Urinary bladder (tissue), 4 donors: ENCODE data around the gene GNB5. TPM values are rescaled to one million over a fixed set of nuclear protein-coding genes. Genes with fewer than 3 reads are reported as not detected.
A peak's percentile ranks its signal among the peaks of the same experiment; 100 is the strongest.
"Not testable (repeated sequence)": the region's sequence is repeated elsewhere in the genome, so short reads cannot be mapped to it uniquely, and the experiment has no call there.

Source experiments
- DNase-seq: peaks from one replicate; pipeline ENCODE4 v3.0.0-alpha.2; 2015; ENCODE audit errors: extremely low spot score
- H3K27ac ChIP-seq: one replicate; pipeline ENCODE4 v1.5.1; 2013; ENCODE audit warnings: low read depth, mild to moderate bottlenecking, moderate library complexity
- H3K36me3 ChIP-seq: one replicate; pipeline ENCODE4 v1.6.1; 2013; ENCODE audit warnings: mild to moderate bottlenecking, moderate library complexity; ENCODE audit not compliant: insufficient read depth
- H3K4me1 ChIP-seq: one replicate; pipeline ENCODE4 v1.6.1; 2013; ENCODE audit warnings: mild to moderate bottlenecking, moderate library complexity; ENCODE audit not compliant: insufficient read depth
- H3K4me3 ChIP-seq: one replicate; pipeline ENCODE4 v1.5.1; 2013; ENCODE audit warnings: low read depth, low read length
- WGBS: extraction: QIAGEN DNeasy Blood & Tissue Kit; methylation state at CpG from one replicate; pipeline ENCODE4 v1.1.7; 2013; 5-methylcytosine and 5-hydroxymethylcytosine counted together
- polyA plus RNA-seq: library from polyadenylated mRNA; stranded (reverse); fragments of 200-250 nt; gene quantifications from one replicate; pipeline ENCODE4 v1.2.3, GENCODE V29; 2013
- total RNA-seq: library from RNA; depleted of rRNA; stranded (reverse); fragments of >200 nt; gene quantifications from one replicate; pipeline ENCODE4 v1.2.3, GENCODE V29; 2014
- donor health status: healthy with polysubstance abuse.
- donor health status: healthy.

The GNB5 gene
- total and polyA plus RNA-seq, 2 donors: 25.5 to 38.8 TPM

DNA sequence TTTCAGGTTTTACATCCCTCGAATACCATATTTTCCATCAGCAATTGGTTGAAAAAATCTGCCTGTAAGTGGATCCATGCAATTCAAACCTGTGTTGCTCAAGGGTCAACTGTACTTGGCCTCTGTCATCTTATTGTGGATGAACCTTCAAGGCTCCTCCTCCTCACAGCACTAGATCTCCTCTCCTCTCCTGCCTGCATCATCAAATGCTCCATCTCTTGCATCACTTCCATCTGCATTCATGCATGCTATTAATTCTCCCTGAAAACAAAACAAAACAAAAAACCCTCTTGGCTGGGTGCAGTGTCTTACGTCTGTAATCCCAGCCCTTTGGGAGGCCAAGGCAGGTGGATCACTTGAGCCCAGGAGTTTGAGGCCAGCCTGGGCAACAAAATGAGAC, 88.7 kb downstream of the GNB5 start:
- H3K27ac ChIP-seq: no peak overlapping the region
- no peak overlapping the region for H3K4me3 ChIP-seq
- DNase-seq: no peak
- no peaks in the 10 kb centered on the region for H3K36me3 ChIP-seq
- 79% methylated on average over 2 of the region's 2 CpGs for WGBS
- H3K4me1 ChIP-seq: no peaks in the 10 kb centered on the region

DNA sequence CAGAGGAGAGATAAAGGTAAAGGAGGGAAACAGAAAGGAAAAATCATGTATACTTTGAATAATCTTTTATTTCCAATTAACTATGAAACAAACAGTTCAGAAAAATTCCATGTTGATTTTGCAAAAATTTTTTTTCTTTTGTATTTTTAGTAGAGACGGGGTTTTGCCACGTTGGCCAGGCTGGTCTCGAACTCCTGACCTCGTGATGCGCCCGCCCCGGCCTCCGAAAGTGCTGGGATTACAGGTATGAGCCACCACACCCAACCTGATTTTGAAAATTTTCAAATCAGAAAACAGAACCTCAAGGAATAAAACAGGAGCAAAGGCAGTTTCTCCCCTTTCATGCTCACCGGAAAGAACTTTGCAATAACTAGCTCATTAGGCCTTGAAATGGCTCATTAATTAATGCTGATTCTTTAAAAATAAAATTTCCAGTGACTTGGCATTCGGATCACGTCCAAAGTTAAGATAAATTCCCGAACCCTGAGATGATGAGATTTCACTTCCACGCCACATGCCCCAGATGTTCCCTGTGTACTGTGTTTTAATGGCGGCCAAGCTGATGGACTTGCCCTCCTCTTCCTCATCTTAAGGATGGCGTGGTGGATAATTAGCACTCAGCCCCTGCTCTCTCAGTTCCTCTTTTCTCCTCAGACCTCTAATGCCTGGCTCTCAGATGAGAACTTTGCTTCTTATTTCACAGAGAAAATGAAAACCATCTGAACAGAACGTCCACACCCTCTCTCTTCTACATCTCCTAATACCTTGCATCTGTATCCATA, 89.5 kb downstream of the GNB5 start:
- no peak for DNase-seq
- no peaks in the 10 kb centered on the region for H3K4me1 ChIP-seq
- H3K36me3 ChIP-seq: no peaks in the 10 kb centered on the region
- H3K27ac ChIP-seq: no peak overlapping the region
- 96% methylated on average over 16 of the region's 16 CpGs for WGBS
- no peak overlapping the region for H3K4me3 ChIP-seq

DNA sequence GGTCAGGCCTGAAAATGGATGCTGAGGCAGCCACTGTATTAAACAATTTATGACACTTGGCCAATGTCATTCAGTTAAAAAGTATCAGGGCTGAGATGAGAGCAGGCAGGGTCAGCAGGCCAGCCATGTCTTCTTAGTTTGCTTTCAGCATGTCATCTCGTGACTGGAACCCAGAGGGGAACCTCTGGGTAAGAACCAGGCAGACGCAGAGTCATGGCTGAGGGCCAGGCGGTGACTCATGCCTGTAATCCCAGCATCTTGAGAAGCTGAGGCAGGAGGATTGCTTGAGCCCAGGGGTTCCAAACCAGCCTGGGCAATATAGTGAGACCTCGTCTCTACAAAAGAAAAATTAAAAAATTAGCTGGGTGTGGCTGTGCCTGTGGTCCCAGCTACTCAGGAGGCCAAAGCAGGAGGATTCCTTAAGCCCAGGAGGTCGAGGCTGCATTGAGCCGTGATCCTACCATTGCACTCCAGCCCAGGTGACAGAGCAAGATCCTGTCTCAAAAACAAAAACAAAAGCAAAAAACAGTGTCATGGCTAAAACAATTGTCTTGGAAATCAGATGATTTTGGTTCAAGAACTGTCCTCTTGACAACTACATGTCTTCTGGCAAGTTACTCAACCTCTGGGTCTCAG, 90.3 kb downstream of the GNB5 start:
- Histone ChIP-seq H3K36me3 (no peaks in the 10 kb centered on the region), H3K4me1 (no peaks in the 10 kb centered on the region), H3K27ac (no peak overlapping the region), H3K4me3 (no peak overlapping the region)
- DNase-seq: no peak
- WGBS: 57% methylated on average over 6 of the region's 6 CpGs

DNA sequence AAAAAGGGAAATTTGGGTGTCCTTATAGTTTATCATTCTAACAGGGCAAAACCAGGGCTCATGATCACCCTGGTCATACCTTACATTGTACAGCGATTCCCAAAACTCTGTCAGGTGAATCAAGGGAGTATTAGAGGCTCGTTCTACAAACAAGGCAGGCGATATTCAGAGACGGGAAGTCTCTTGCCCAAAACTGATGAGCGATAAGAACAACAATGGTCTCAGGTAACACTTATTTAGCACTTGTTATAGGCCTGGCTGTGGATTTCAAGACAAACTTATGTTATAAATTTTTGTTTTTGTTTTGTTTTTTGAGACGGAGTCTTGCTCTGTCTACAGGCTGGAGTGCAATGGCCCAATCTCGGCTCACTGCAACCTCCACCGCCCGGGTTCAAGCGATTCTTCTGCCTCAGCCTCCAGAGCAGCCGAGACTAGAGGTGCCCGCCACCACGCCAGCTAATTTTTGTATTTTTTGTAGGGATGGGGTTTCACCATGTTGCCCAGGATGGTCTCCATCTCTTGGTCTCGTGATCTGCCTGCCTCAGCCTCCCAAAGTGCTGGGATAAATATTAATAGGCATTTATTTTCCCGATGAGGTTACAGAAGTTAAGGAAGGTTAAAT, 91.4 kb downstream of the GNB5 start:
- no peak overlapping the region for H3K4me3 ChIP-seq
- peaks cover 2% of the 10 kb centered on the region for H3K4me1 ChIP-seq
- H3K27ac ChIP-seq: no peak overlapping the region
- DNase-seq: no peak
- H3K36me3 ChIP-seq: no peaks in the 10 kb centered on the region
- 96% methylated on average over 15 of the region's 15 CpGs for WGBS

DNA sequence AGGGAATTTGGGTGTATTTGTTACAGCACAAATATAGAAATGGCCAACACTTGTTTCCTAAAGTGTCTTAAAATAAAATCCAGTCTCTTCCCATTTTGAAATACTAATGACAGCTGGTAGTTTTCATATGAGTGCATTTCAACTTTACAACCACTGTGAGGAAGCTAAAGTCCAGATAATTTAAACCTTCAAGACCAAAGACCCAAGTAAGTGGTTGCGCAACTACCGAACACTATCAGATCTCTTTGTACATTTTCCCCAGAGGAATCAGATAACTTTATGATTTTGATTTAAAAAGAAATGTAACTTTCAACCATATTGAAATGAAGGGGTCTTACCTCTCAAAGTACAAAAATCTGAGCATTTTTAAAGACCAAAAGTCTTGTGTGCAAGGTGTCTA, 92.9 kb downstream of the GNB5 start:
- Histone ChIP-seq H3K36me3 (no peaks in the 10 kb centered on the region), H3K4me3 (no peak overlapping the region), H3K4me1 (peaks cover 5% of the 10 kb centered on the region), H3K27ac (no peak overlapping the region)
- no peak for DNase-seq
- 68% methylated on average over 2 of the region's 2 CpGs for WGBS

DNA sequence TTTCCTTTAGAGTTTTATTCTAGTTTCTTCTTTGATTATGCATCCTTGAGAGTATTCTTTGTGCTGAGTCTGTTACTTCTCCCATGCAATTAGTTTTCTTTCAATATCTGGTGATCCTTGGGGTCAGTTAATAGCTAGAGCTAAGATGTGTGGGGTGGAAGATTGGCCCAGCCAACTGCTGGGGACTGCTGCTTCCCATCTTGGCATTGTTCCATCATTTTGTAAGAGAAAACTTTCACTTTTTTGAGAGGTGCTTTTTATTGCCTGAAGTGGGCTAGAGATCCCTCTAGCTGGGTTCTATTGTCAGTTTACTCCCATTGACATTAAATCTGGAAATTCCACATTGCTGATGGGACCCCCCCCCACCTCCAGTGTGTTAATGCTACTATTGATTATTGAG, 94.0 kb downstream of the GNB5 start:
- H3K4me1 ChIP-seq: peaks cover 5% of the 10 kb centered on the region
- no peaks in the 10 kb centered on the region for H3K36me3 ChIP-seq
- H3K4me3 ChIP-seq: no peak overlapping the region
- H3K27ac ChIP-seq: no peak overlapping the region
- DNase-seq: no peak

DNA sequence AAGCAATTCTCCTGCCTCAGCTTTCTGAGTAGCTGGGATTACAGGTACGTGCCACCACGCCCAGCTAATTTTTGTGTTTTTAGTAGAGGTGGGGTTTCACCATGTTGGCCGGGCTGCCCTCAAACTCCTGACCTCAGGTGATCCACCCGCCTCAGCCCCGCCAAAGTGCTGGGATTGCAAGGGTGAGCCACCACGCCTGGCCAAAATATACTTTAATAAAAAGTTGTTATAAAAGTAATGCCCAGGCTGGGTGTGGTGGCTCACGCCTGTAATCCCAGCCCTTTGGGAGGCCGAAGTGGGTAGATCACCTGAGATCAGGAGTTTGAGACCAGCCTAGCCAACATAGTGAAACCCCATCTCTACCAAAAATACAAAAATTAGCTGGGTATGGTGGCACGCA, 94.7 kb downstream of the GNB5 start:
- H3K4me1 ChIP-seq, DNase-seq, H3K27ac ChIP-seq, H3K4me3 ChIP-seq, H3K36me3 ChIP-seq: not testable (repeated sequence)
- WGBS: 97% methylated on average over 9 of the region's 9 CpGs

DNA sequence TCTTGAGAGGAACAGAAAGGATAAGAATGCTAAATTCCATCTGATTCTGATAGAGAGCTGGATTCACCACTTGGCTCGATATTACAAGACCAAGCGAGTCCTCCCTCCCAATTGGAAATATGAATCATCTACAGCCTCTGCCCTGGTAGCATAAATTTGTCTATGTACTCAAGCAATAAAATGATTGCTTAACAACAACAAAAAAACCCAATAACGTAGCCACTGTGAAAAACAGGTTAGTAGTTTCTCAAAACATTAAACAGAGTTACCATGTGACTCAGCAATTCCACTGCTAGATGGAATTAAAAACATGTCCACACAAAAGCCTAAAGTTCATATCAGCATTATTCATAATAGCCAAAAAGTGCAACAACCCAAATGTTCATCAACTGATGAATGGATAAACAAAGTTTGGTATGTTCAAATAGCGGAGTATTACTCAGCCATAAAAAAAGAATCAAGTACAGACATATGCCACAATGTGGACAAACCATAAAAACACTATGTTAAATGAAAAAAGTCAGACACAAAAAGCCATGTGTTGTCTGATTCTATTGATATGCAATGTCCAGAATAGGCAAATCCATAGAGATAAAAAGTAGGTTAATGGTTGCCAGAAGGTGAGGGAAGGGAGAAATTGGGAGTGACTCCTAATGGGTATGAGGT, 95.5 kb downstream of the GNB5 start:
- DNase-seq: no peak
- H3K36me3 ChIP-seq: no peaks in the 10 kb centered on the region
- no peak overlapping the region for H3K4me3 ChIP-seq
- no peak overlapping the region for H3K27ac ChIP-seq
- peaks cover 5% of the 10 kb centered on the region for H3K4me1 ChIP-seq
- WGBS: 32% methylated on average over 4 of the region's 4 CpGs

DNA sequence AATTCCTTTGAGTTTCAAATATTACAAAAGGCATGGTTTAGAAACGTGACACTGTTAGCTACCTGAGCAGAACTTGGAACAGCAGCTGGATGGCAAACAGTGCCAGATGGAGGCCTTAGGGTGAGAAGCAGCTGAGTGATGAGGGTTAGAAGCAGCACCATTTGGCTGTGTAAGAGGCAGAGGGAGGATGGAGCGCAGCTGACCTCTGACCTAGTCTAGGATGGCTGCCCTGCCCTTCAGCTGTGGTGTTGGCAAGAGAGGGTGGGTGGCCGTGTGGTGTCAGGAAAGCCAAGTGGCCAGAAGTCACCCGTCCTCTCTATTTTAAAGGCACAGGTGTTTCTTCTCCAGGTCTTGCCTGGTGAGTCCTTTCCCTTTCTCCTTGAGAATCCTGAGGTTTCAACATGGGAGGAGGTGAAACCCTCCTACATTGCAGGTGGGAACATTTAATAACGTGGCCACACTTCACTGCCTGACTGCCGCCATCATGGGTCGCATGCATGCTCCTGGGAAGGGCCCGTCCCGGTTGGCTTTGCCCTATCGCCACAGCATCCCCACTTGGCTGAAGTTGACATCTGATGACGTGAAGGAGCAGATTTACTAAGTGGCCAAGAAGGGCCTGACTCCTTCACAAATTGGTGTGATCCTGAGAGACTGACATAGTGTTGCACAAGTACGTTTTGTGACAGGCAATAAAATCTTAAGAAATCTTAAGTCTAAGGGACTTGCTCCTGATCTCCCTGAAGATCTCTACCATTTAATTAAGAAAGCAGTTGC, 96.2 kb downstream of the GNB5 start:
- WGBS: 85% methylated on average over 12 of the region's 12 CpGs
- no peak for DNase-seq
- Histone ChIP-seq H3K27ac (peak overlapping the region; percentile 70), H3K4me3 (no peak overlapping the region), H3K36me3 (no peaks in the 10 kb centered on the region), H3K4me1 (peaks cover 5% of the 10 kb centered on the region)

DNA sequence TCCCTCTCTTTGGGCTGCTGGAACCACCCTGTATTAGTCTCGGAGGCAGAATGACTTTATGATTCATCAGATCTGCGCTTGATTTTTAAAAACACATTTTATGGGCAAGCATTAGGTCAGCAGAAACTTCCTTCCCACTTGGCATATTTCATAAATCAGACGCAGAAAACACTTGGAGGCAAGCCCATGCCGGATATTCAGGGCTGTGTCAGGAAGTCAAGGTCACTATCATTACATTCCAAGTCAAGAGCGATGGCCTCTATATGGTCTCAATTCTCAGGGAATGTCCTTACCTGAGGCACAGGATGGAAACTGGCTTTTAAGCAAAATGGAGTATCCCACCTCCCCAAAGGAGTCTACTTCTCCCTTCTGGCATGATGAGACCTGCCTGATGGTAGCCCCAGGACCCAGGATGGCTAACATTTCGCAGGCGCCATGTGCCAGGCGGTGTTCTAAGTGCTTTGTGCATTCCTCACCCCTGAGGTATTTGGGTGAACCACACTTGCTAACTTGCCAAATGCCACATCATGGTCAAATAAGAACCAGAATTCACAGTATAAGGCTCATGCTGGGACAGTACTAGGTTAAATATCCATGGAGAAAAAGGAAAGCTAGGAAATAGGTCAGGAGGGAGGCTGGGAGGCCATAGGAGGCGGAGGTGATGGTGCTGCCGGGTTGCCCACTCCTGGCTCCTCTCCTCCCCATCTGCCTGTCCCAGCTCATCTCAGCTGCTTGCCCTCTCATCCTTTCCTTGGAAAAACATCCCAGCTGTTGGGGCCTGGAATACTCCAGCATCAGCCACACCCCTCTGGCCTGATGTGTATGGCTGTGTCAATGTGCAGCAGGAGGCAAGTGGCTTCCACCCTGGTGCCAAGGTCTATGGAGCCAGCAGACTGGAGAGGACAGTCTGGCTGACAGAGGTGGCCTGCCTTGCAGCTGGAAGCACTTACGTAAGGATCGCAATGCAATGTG, 97.4 kb downstream of the GNB5 start:
- no peaks in the 10 kb centered on the region for H3K36me3 ChIP-seq
- DNase-seq: no peak
- H3K4me1 ChIP-seq: peaks cover 5% of the 10 kb centered on the region
- H3K4me3 ChIP-seq: no peak overlapping the region
- 50% methylated on average over 12 of the region's 12 CpGs for WGBS
- H3K27ac ChIP-seq: peak overlapping the region; percentile 32

DNA sequence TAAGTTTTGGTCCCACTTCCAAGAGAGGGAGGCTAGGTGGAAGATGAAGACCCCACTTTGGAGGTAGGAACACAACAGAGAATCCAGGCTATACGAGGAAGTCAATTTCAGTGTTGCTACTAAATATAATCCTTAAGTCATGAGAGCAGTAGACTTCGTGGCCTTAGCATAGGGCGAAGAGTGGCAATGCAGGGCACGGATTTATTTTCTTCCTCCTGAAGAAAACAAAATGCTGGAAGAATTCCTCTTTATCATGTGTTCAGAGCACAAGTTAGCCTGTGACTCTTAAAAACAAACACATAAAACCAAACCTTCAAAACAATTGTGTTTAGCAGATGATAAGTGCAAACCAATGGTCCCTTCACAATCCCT, 98.0 kb downstream of the GNB5 start:
- H3K27ac ChIP-seq: no peak overlapping the region
- H3K4me1 ChIP-seq: peaks cover 5% of the 10 kb centered on the region
- no peak for DNase-seq
- no peaks in the 10 kb centered on the region for H3K36me3 ChIP-seq
- WGBS: 53% methylated on average over 4 of the region's 4 CpGs
- no peak overlapping the region for H3K4me3 ChIP-seq

DNA sequence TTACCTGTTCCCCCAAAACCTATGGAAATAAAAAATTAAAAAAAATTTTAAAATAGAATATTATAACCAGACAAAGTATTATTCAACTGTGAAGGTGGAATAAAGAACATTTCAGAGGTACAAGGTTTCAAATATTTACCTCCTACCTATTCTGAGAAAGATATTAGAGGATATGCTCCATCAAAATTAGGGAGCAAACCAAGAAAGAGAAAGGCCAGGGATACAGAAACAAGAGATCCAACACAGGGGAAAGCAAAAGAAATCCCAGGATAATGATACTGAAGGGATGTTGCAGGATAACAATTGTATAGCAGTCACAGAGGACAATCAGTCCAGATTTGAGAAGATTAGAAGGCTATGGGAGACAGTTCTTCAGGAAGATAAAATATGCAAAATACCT, 101.0 kb downstream of the GNB5 start:
- no peak overlapping the region for H3K27ac ChIP-seq
- no peak for DNase-seq
- no peaks in the 10 kb centered on the region for H3K36me3 ChIP-seq
- peaks cover 5% of the 10 kb centered on the region for H3K4me1 ChIP-seq
- no peak overlapping the region for H3K4me3 ChIP-seq
